ENCODE measurements around the gene SYNDIG1.

Gene SYNDIG1

GRCh38 chr20:24473435-24474223 is 4.2 kb downstream of the SYNDIG1 start:
- no peak for FAIRE-seq

GRCh38 chr20:24477831-24478547 is 8.6 kb downstream of the SYNDIG1 start:
- no peak for FAIRE-seq

- FAIRE-seq = no peak
Observed at GRCh38 chr20:24478584-24478983, 9.2 kb downstream of the SYNDIG1 start.

- FAIRE-seq = no peak
Observed at GRCh38 chr20:24479106-24479505, 9.7 kb downstream of the SYNDIG1 start.

GRCh38 chr20:24479595-24479994 is 10.2 kb downstream of the SYNDIG1 start:
- FAIRE-seq = no peak

- FAIRE-seq = no peak
Observed at GRCh38 chr20:24480509-24480908, 11.1 kb downstream of the SYNDIG1 start.

- FAIRE-seq = no peak
Observed at GRCh38 chr20:24481173-24481572, 11.7 kb downstream of the SYNDIG1 start.

GRCh38 chr20:24483435-24484080 is 14.1 kb downstream of the SYNDIG1 start:
- no peak for FAIRE-seq

- no peak for FAIRE-seq
Observed at GRCh38 chr20:24484081-24484450, 14.6 kb downstream of the SYNDIG1 start.

- no peak for FAIRE-seq
Observed at GRCh38 chr20:24485981-24486380, 16.6 kb downstream of the SYNDIG1 start.

GRCh38 chr20:24487240-24487639 is 17.8 kb downstream of the SYNDIG1 start:
- FAIRE-seq = no peak

- FAIRE-seq = no peak
Observed at GRCh38 chr20:24487648-24488047, 18.2 kb downstream of the SYNDIG1 start.

- no peak for FAIRE-seq
Observed at GRCh38 chr20:24488064-24488799, 18.8 kb downstream of the SYNDIG1 start.

GRCh38 chr20:24488800-24489175 is 19.4 kb downstream of the SYNDIG1 start:
- no peak for FAIRE-seq

GRCh38 chr20:24489193-24489592 is 19.8 kb downstream of the SYNDIG1 start:
- no peak for FAIRE-seq

- no peak for FAIRE-seq
Observed at GRCh38 chr20:24489631-24490260, 20.3 kb downstream of the SYNDIG1 start.

GRCh38 chr20:24490598-24490997 is 21.2 kb downstream of the SYNDIG1 start:
- no peak for FAIRE-seq

- FAIRE-seq = no peak
Observed at GRCh38 chr20:24491041-24491756, 21.8 kb downstream of the SYNDIG1 start.

- FAIRE-seq = no peak
Observed at GRCh38 chr20:24492031-24492607, 22.7 kb downstream of the SYNDIG1 start.

GRCh38 chr20:24492698-24493097 is 23.3 kb downstream of the SYNDIG1 start:
- no peak for FAIRE-seq

- no peak for FAIRE-seq
Observed at GRCh38 chr20:24493181-24493580, 23.8 kb downstream of the SYNDIG1 start.

Data from A204.1 (cell line).